A673 (cell line): ENCODE data around the gene MT1H. TPM values are rescaled to one million over a fixed set of nuclear protein-coding genes. Genes with fewer than 3 reads are reported as not detected.

ENCODE experiments used
- BruUV-seq: library from RNA; stranded (reverse); fragments of 400-500 nt; replicated peaks from 2 replicates; lab custom pipeline; 2021; lab: Mats Ljungman, UMichigan
- CTCF ChIA-PET: fragments of 300-600 bp; sonication (Branson Sonifier 250); formaldehyde crosslinking; loops from one replicate; lab custom pipeline; 2022; ENCODE audit warnings: antibody characterized with exemption; lab: Charles Lee
- POLR2A ChIA-PET: fragments of 300-600 bp; sonication (Branson Sonifier 250); formaldehyde crosslinking; loops from one replicate; lab custom pipeline; 2022; ENCODE audit warnings: antibody characterized with exemption; ENCODE audit not compliant: low non-redundant PET; lab: Charles Lee
- DNase-seq: peaks from one replicate; pipeline ENCODE4 v3.0.0-alpha.2; 2015; ENCODE audit warnings: low spot score
- H3K27ac ChIP-seq: fragments of 200-600 bp; sonication (generic); 2 replicates; pipeline ENCODE4 v1.5.1; 2016; ENCODE audit warnings: mixed run types, low read depth, mild to moderate bottlenecking, mixed read lengths, antibody characterized with exemption, low read length; ENCODE audit not compliant: poor library complexity, severe bottlenecking
- H3K27me3 ChIP-seq: fragments of 200-600 bp; sonication (generic); replicated peaks from 2 replicates; pipeline ENCODE4 v1.6.1; 2017; ENCODE audit warnings: mixed run types, low read depth, mild to moderate bottlenecking, mixed read lengths, antibody characterized with exemption, low read length; ENCODE audit not compliant: insufficient read depth, poor library complexity
- H3K36me3 ChIP-seq: fragments of 200-600 bp; sonication (generic); 2 replicates; pipeline ENCODE4 v1.6.1; 2016; ENCODE audit warnings: mixed run types, mild to moderate bottlenecking, mixed read lengths, antibody characterized with exemption, low read length; ENCODE audit not compliant: insufficient read depth, poor library complexity, severe bottlenecking
- H3K4me1 ChIP-seq: fragments of 200-600 bp; sonication (generic); 2 replicates; pipeline ENCODE4 v1.6.1; 2017; ENCODE audit warnings: mixed run types, mild to moderate bottlenecking, mixed read lengths, antibody characterized with exemption, low read length; ENCODE audit not compliant: insufficient read depth, poor library complexity, severe bottlenecking
- H3K4me3 ChIP-seq: fragments of 200-600 bp; sonication (generic); 2 replicates; pipeline ENCODE4 v1.5.1; 2016; ENCODE audit warnings: low read depth, mixed run types, mild to moderate bottlenecking, mixed read lengths, low read length; ENCODE audit not compliant: poor library complexity, severe bottlenecking
- H3K9me3 ChIP-seq: fragments of 200-600 bp; sonication (generic); 2 replicates; pipeline ENCODE4 v1.6.1; 2016; ENCODE audit warnings: mixed run types, low read depth, mild to moderate bottlenecking, mixed read lengths, antibody characterized with exemption, low read length; ENCODE audit not compliant: poor library complexity, severe bottlenecking
- CTCF ChIP-seq: fragments of 300-800, 200-600 bp; sonication (generic); conservative IDR thresholded peaks from 2 replicates; pipeline ENCODE4 v1.5.1; 2017; ENCODE audit warnings: low read depth, mild to moderate bottlenecking, antibody characterized with exemption, low read length, moderate library complexity, mixed read lengths
- EZH2 ChIP-seq: fragments of 200-600 bp; sonication (generic); IDR thresholded peaks from 2 replicates; pipeline ENCODE4 v1.6.1; 2017; ENCODE audit warnings: borderline replicate concordance, low read depth, mild to moderate bottlenecking, mixed read lengths, antibody characterized with exemption, low read length; ENCODE audit not compliant: poor library complexity, severe bottlenecking
- intact Hi-C: fragments of 100-400 bp; cut with micrococcal nuclease; formaldehyde crosslinking; loops from one replicate; pipeline ENCODE4 v1.10.0; 2022; ENCODE audit not compliant: unreplicated experiment
- total RNA-seq: library from RNA; stranded (reverse); gene quantifications from 2 replicates; pipeline ENCODE4 v1.2.3, GENCODE V29; 2021

Gene MT1H
- total RNA-seq, 1 experiment from 2014 or later, result 2.4 TPM

DNA sequence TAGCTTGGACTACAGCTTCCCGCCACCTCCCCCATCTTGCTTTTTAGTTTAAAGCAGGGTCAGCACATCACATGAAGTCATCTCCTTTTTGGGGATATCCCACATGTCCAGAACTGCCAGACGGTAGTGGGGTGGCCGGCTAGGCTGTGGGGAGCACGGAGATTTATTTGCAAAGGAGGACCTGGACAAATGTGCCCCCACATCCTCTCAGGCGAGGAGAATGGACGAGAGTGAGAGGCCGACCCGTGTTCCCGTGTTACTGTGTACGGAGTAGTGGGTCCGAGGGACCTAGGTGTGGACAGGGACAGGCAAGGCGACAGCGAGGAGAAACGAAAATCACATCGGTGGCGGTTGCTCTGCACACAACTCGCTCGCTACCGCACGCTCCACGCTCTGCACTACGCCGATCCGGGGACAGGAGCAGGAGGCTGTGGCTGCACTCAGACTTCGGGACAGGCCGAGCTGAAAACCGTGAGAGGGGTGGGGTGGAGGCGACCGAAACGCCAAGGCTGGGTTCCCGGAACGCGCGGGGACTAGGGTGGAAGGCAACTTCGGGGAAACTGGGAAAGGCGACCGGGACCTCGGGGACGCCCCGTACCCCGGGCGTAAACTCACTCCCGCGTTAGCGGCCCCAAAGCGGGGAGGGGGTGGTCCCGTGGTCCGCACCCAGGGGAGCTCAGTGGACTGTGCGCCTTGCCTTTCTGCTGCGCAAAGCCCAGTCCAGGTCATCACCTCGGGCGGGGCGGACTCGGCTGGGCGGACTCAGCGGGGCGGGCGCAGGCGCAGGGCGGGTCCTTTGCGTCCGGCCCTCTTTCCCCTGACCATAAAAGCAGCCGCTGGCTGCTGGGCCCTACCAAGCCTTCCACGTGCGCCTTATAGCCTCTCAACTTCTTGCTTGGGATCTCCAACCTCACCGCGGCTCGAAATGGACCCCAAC lies 31.5 kb upstream of the MT1H start, which contains the start of gene MT1A:
Gene MT1A (plus strand): TSS at position 853 of the 937 bp plus-strand sequence. CDS start 73 bp downstream, at position 926.
- H3K9me3 ChIP-seq, result no peaks in the 10 kb centered on the region
- TF ChIP-seq CTCF (no peak), EZH2 (peak; percentile 89)
- CTCF ChIA-PET, result no interaction called here
- no peaks in the 10 kb centered on the region for H3K36me3 ChIP-seq
- no peak for DNase-seq
- POLR2A ChIA-PET, result no interaction called here
- peaks cover 70% of the 10 kb centered on the region for H3K27me3 ChIP-seq
- BruUV-seq, result no TSS peak
- H3K4me3 ChIP-seq, result peak within 1 kb of the TSS; percentile 31
- intact Hi-C loops, result no loop called here
- no peak within 1 kb of the TSS for H3K27ac ChIP-seq
- H3K4me1 ChIP-seq, result no peaks in the 10 kb centered on the region

DNA sequence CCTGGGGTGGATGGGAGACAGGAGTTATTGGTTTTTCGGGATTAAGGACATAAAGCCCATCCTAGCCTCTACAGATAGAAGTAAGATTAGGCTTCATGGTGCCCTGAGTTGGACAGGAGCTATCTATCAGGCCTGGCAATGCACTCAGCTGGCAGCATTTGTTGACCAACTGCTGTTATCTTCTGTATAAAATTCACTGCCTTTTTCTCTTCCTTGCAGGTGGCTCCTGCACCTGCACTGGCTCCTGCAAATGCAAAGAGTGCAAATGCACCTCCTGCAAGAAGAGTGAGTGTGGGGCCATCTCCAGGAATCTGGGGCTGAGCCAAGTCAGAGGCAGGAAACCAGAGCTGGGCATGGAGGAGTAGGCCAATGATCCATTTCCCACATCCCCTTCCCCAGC lies 30.6 kb upstream of the MT1H start:
- H3K4me3 ChIP-seq, result no peak overlapping the region
- H3K27me3 ChIP-seq, result peaks cover 71% of the 10 kb centered on the region
- TF ChIP-seq EZH2 (no peak), CTCF (no peak)
- CTCF ChIA-PET, result no interaction called here
- H3K4me1 ChIP-seq, result no peaks in the 10 kb centered on the region
- POLR2A ChIA-PET, result no interaction called here
- H3K9me3 ChIP-seq, result no peaks in the 10 kb centered on the region
- H3K36me3 ChIP-seq, result no peaks in the 10 kb centered on the region
- H3K27ac ChIP-seq, result no peak overlapping the region
- DNase-seq, result no peak
- no TSS peak for BruUV-seq
- intact Hi-C loops, result no loop called here

DNA sequence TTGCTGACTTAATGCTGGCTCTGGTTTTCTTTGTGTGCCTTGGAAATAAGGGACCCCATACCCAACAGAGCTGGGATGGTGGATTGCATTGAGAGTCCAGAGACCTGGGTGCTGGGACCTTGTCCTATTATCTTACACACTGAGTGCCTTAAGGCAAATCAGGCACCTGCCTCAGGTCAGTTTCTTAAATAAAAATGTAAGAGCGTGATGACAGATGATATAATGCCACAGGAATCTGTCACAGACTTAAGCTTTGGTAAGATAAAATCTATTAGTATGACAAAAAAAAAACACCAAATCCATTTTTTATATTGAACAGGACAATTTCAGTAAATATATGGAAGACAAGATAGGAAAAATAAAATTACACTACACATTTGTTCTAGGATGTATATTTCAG lies 29.5 kb upstream of the MT1H start:
- no peak overlapping the region for H3K27ac ChIP-seq
- ChIA-PET CTCF (no interaction called here), POLR2A (no interaction called here)
- peaks cover 63% of the 10 kb centered on the region for H3K27me3 ChIP-seq
- no peaks in the 10 kb centered on the region for H3K4me1 ChIP-seq
- no TSS peak for BruUV-seq
- no peaks in the 10 kb centered on the region for H3K9me3 ChIP-seq
- no peak for DNase-seq
- no peak for TF ChIP-seq EZH2
- no peak for TF ChIP-seq CTCF
- intact Hi-C loops, result no loop called here
- H3K4me3 ChIP-seq, result no peak overlapping the region
- H3K36me3 ChIP-seq, result no peaks in the 10 kb centered on the region
